GM04504 (cell line): ENCODE results near the gene RHOJ.
"Not testable (repeated sequence)": the region's sequence is repeated elsewhere in the genome, so short reads cannot be mapped to it uniquely, and the experiment has no call there.

Experiments used
- DNase-seq: peaks from one replicate; pipeline ENCODE4 v3.0.0-alpha.2; 2012; ENCODE audit warnings: low read depth

The RHOJ gene

GRCh38 chr14:63204407-63205043, at the start of gene RHOJ:
Gene RHOJ, plus strand, starts transcription at chr14:63204443. Its CDS starts 427 bp downstream, at chr14:63204870.
- DNase-seq: no peak

GRCh38 chr14:63155511-63156185, 48.6 kb upstream of the RHOJ start:
- DNase-seq: no peak

GRCh38 chr14:63157195-63157594, 47.0 kb upstream of the RHOJ start:
- DNase-seq: no peak

GRCh38 chr14:63163306-63163705, 40.9 kb upstream of the RHOJ start:
- DNase-seq: no peak

GRCh38 chr14:63164108-63164683, 40.0 kb upstream of the RHOJ start:
- DNase-seq: no peak

GRCh38 chr14:63165267-63165666, 39.0 kb upstream of the RHOJ start:
- not testable (repeated sequence) for DNase-seq

GRCh38 chr14:63167044-63167443, 37.2 kb upstream of the RHOJ start:
- no peak for DNase-seq

GRCh38 chr14:63174760-63175191, 29.5 kb upstream of the RHOJ start:
- DNase-seq: peak; percentile 7

- no peak for DNase-seq
These were observed 28.7 kb upstream of the RHOJ start for GRCh38 chr14:63175531-63175930.

GRCh38 chr14:63178912-63179311, 25.3 kb upstream of the RHOJ start:
- no peak for DNase-seq

- no peak for DNase-seq
These were observed 24.9 kb upstream of the RHOJ start for GRCh38 chr14:63179383-63179782.

GRCh38 chr14:63180011-63180410, 24.2 kb upstream of the RHOJ start:
- DNase-seq: no peak

GRCh38 chr14:63182968-63183367, 21.3 kb upstream of the RHOJ start:
- no peak for DNase-seq

GRCh38 chr14:63186453-63186852, 17.8 kb upstream of the RHOJ start:
- DNase-seq: no peak

- no peak for DNase-seq
These were observed 13.0 kb upstream of the RHOJ start for GRCh38 chr14:63191211-63191610.

GRCh38 chr14:63192085-63192484, 12.2 kb upstream of the RHOJ start:
- no peak for DNase-seq

- no peak for DNase-seq
These were observed 11.0 kb upstream of the RHOJ start for GRCh38 chr14:63193236-63193635.

GRCh38 chr14:63200035-63200740, 4.1 kb upstream of the RHOJ start:
- no peak for DNase-seq

- DNase-seq: no peak
These were observed 3.5 kb upstream of the RHOJ start for GRCh38 chr14:63200767-63201166.

GRCh38 chr14:63203015-63203414, 1.2 kb upstream of the RHOJ start:
- DNase-seq: no peak

GRCh38 chr14:63203618-63204406, 431 bp upstream of the RHOJ start:
- DNase-seq: peak; percentile 40

GRCh38 chr14:63205044-63205575, 867 bp downstream of the RHOJ start:
- DNase-seq: no peak
